ENCODE measurements around the gene ANXA8. TPM values are rescaled to one million over a fixed set of nuclear protein-coding genes. Genes with fewer than 3 reads are reported as not detected.

ANXA8 gene
- polyA plus RNA-seq, 3 donors: 0.20 to 12.7 (median 11.1) TPM

GRCh38 chr10:47421057-47421952 is 62.6 kb downstream of the ANXA8 start:
- WGBS, 3 donors: 85 to 92% (median 90%) methylated on average over 7 of the region's 7 CpGs
- H3K27ac ChIP-seq (ENCODE audit: low read depth, low read length): no peak overlapping the region

GRCh38 chr10:47420305-47421056 is 63.4 kb downstream of the ANXA8 start:
- 79 to 87% (median 81%) methylated on average over 14 of the region's 14 CpGs for WGBS, 3 donors
- no peak overlapping the region for H3K27ac ChIP-seq (ENCODE audit: low read depth, low read length)

GRCh38 chr10:47419421-47419820 is 64.5 kb downstream of the ANXA8 start:
- H3K27ac ChIP-seq (ENCODE audit: low read depth, low read length): no peak overlapping the region
- 88 to 92% (median 90%) methylated on average over 2 of the region's 2 CpGs for WGBS, 3 donors

- WGBS, 3 donors: 88 to 89% (median 89%) methylated on average over 4 of the region's 4 CpGs
- H3K27ac ChIP-seq (ENCODE audit: low read depth, low read length): no peak overlapping the region
Observed at GRCh38 chr10:47418966-47419365, 64.9 kb downstream of the ANXA8 start.

GRCh38 chr10:47418321-47418720 is 65.6 kb downstream of the ANXA8 start:
- WGBS, 3 donors: 88 to 91% (median 90%) methylated on average over 6 of the region's 6 CpGs

More at GRCh38 chr10:47418321-47418720, 65.6 kb downstream of the ANXA8 start:
- H3K27ac ChIP-seq (ENCODE audit: low read depth, low read length): no peak overlapping the region

Other genes starting within 250 kb of the ANXA8 start
- 1 to 10 TPM in 1 of 3 donors, under 1 TPM in 2; 0.33 to 7.0 (median 0.34) TPM for gene GDF10, start 183.9 kb downstream of the ANXA8 start, polyA plus RNA-seq
- gene GDF2, start 161.7 kb downstream of the ANXA8 start, polyA plus RNA-seq: not detected
- gene RBP3, start 135.8 kb downstream of the ANXA8 start, polyA plus RNA-seq: not detected
- gene ZNF488, start 99.8 kb downstream of the ANXA8 start, polyA plus RNA-seq: under 1 TPM in 2 of 3 donors, not detected in 1; 0.06 TPM
- not detected for gene FAM25G, start 7.6 kb upstream of the ANXA8 start, polyA plus RNA-seq
- 1 to 10 TPM; 3.4 to 6.1 (median 5.5) TPM for gene AGAP9, start 39.5 kb upstream of the ANXA8 start, polyA plus RNA-seq